Measurements from ENCODE around the gene ROPN1L.

- TF ChIP-seq, protein P1, sequence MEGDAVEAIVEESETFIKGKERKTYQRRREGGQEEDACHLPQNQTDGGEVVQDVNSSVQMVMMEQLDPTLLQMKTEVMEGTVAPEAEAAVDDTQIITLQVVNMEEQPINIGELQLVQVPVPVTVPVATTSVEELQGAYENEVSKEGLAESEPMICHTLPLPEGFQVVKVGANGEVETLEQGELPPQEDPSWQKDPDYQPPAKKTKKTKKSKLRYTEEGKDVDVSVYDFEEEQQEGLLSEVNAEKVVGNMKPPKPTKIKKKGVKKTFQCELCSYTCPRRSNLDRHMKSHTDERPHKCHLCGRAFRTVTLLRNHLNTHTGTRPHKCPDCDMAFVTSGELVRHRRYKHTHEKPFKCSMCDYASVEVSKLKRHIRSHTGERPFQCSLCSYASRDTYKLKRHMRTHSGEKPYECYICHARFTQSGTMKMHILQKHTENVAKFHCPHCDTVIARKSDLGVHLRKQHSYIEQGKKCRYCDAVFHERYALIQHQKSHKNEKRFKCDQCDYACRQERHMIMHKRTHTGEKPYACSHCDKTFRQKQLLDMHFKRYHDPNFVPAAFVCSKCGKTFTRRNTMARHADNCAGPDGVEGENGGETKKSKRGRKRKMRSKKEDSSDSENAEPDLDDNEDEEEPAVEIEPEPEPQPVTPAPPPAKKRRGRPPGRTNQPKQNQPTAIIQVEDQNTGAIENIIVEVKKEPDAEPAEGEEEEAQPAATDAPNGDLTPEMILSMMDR (IDR thresholded peaks at IDR 0.05): no peak
- no peak for TF ChIP-seq POLR2A (IDR thresholded peaks at IDR 0.05)
Observed at GRCh38 chr5:10499776-10500175, 58.1 kb downstream of the ROPN1L start.
